ENCODE results near the gene SGSH. TPM values are rescaled to one million over a fixed set of nuclear protein-coding genes. Genes with fewer than 3 reads are reported as not detected.

Gene SGSH
- total RNA-seq, 1 experiment from 2014 or later = 42.8 TPM

DNA sequence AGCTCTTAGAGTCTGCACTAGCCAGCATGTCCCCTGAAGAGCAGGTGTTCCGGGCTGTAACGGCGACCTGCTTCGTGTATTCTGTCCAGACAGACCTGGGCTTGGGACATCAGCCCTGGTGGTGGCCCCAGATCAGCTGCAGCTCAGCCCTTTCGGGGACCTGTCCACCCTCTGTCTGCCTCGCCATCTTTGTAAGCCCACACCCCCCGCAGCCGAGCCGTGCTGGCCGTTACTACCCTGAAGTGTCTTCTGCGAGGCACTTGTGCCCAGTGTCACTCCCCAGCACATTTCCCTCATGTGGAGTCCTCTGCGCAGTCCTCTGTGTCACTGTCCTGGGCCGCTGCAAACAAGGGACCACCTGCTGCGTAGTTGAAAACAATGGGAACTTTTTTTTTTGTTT lies 39.9 kb downstream of the SGSH start:
- no peaks in the 10 kb centered on the region for H3K9me3 Mint-ChIP-seq (ENCODE audit: unreplicated experiment)
- Histone ChIP-seq H3K9me3 (no peaks in the 10 kb centered on the region), H3K4me3 (ENCODE audit: low read depth, low read length) (no peak overlapping the region), H3K27me3 (replicated peaks; ENCODE audit: control insufficient read depth, insufficient read depth, low read length) (no peaks in the 10 kb centered on the region), H3K36me3 (ENCODE audit: control insufficient read depth, insufficient read depth, low read length) (no peaks in the 10 kb centered on the region), H3K4me1 (peaks cover 5% of the 10 kb centered on the region)
- ChIA-PET CTCF (no interaction called here), POLR2A (no interaction called here)
- no peak overlapping the region for H3K4me3 Mint-ChIP-seq (ENCODE audit: unreplicated experiment)
- peaks cover 6% of the 10 kb centered on the region for H3K4me1 Mint-ChIP-seq (ENCODE audit: low read depth, unreplicated experiment)
- H3K36me3 Mint-ChIP-seq (ENCODE audit: insufficient read depth, unreplicated experiment) = peaks cover 4% of the 10 kb centered on the region
- no peak overlapping the region for H3K27ac Mint-ChIP-seq (ENCODE audit: unreplicated experiment)
- no peaks in the 10 kb centered on the region for H3K27me3 Mint-ChIP-seq (ENCODE audit: insufficient read depth, unreplicated experiment)
- TF ChIP-seq, protein P1, sequence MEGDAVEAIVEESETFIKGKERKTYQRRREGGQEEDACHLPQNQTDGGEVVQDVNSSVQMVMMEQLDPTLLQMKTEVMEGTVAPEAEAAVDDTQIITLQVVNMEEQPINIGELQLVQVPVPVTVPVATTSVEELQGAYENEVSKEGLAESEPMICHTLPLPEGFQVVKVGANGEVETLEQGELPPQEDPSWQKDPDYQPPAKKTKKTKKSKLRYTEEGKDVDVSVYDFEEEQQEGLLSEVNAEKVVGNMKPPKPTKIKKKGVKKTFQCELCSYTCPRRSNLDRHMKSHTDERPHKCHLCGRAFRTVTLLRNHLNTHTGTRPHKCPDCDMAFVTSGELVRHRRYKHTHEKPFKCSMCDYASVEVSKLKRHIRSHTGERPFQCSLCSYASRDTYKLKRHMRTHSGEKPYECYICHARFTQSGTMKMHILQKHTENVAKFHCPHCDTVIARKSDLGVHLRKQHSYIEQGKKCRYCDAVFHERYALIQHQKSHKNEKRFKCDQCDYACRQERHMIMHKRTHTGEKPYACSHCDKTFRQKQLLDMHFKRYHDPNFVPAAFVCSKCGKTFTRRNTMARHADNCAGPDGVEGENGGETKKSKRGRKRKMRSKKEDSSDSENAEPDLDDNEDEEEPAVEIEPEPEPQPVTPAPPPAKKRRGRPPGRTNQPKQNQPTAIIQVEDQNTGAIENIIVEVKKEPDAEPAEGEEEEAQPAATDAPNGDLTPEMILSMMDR (IDR thresholded peaks at IDR 0.05; ENCODE audit: insufficient read depth in 1 of 2, low read depth in 1 of 2, low read length in 1 of 2, severe bottlenecking in 1 of 2, unreplicated experiment in 1 of 2) = no peak
- no TSS peak for BruUV-seq (replicated peaks)
- no peak for DNase-seq
- intact Hi-C loops (cut with micrococcal nuclease; ENCODE audit: unreplicated experiment) = no loop called here

DNA sequence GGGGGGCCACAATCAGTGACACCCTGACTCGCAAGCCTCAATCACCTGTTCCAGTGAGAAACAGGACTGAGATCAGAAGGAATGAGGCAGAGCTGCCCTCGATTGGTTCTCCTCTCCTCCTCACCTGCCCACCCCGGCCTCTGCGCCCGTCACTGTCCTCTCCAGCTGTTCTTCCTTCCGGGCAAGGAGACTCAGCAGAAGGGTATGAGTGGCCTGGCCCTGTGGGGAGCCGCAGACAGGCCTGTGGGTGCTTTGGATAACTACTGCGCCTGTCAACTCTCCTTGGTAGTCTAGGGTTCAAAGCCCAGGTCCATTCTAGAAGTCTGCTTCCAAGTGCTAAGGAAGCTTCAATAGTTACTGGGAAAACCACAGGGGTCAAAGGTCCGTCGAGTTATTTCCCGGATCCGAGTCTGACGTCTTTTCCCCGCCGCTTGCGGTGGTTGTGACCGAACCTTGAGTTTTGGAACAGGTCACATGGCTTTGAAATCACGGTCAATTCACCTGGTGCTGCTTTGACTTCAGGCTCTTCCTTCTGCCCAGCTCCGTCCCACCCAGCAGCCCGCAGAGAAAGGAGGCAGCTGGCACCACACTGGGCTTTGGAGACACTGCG lies 42.0 kb downstream of the SGSH start:
- H3K36me3 ChIP-seq (ENCODE audit: control insufficient read depth, insufficient read depth, low read length) = no peaks in the 10 kb centered on the region
- no peaks in the 10 kb centered on the region for H3K9me3 ChIP-seq
- Mint-ChIP-seq H3K27ac (ENCODE audit: unreplicated experiment) (no peak overlapping the region), H3K4me3 (ENCODE audit: unreplicated experiment) (no peak overlapping the region), H3K36me3 (ENCODE audit: insufficient read depth, unreplicated experiment) (peaks cover 5% of the 10 kb centered on the region), H3K4me1 (ENCODE audit: low read depth, unreplicated experiment) (peaks cover 13% of the 10 kb centered on the region), H3K9me3 (ENCODE audit: unreplicated experiment) (no peaks in the 10 kb centered on the region), H3K27me3 (ENCODE audit: insufficient read depth, unreplicated experiment) (no peaks in the 10 kb centered on the region)
- intact Hi-C loops (cut with micrococcal nuclease; ENCODE audit: unreplicated experiment) = no loop called here
- POLR2A ChIA-PET = no interaction called here
- H3K4me1 ChIP-seq = peaks cover 9% of the 10 kb centered on the region
- CTCF ChIA-PET = interaction anchor here (0.6 kb wide), 1 partner anchor 144 kb away, joined by 7 read pairs; no protein-coding TSS in a partner anchor
- no peak for DNase-seq
- H3K4me3 ChIP-seq (ENCODE audit: low read depth, low read length) = no peak overlapping the region
- H3K27me3 ChIP-seq (replicated peaks; ENCODE audit: control insufficient read depth, insufficient read depth, low read length) = no peaks in the 10 kb centered on the region
- TF ChIP-seq, protein P1 (IDR thresholded peaks at IDR 0.05; ENCODE audit: insufficient read depth in 1 of 2, low read depth in 1 of 2, low read length in 1 of 2, severe bottlenecking in 1 of 2, unreplicated experiment in 1 of 2) = no peak
- no TSS peak for BruUV-seq (replicated peaks)

DNA sequence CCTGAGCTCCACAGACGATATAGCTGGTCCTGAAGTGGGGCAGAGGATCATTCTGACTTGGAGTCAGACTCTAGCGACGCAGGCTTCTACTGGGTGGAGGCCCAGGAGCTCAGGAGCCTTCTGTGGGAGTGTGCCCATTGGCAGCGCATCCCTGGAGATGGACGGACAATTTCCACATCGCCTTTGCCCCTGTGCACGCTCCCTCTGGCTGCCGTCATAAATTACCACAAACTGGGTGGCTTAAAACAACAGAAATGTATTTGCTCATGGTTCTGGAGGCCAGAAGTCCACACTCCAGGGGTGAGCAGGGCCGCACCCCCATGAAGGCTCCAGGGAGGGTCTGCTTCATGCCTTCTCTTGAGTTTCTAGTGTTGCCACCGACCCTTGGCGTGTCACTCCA lies 43.4 kb downstream of the SGSH start:
- DNase-seq = no peak
- H3K27me3 ChIP-seq (replicated peaks; ENCODE audit: control insufficient read depth, insufficient read depth, low read length) = no peaks in the 10 kb centered on the region
- ChIA-PET POLR2A (interaction anchor here (0.6 to 0.9 kb wide), 3 partner anchors 21 to 75 kb away, joined by 3 to 6 read pairs (median 3); partner anchors contain the start of gene GAA), CTCF (interaction anchor here (1.1 kb wide), 1 partner anchor 75 kb away, joined by 3 read pairs; the partner anchor contains the start of gene GAA)
- H3K36me3 Mint-ChIP-seq (ENCODE audit: insufficient read depth, unreplicated experiment) = peaks cover 5% of the 10 kb centered on the region
- BruUV-seq (replicated peaks) = no TSS peak
- peaks cover 9% of the 10 kb centered on the region for H3K4me1 ChIP-seq
- H3K27me3 Mint-ChIP-seq (ENCODE audit: insufficient read depth, unreplicated experiment) = no peaks in the 10 kb centered on the region
- no peaks in the 10 kb centered on the region for H3K36me3 ChIP-seq (ENCODE audit: control insufficient read depth, insufficient read depth, low read length)
- peaks cover 13% of the 10 kb centered on the region for H3K4me1 Mint-ChIP-seq (ENCODE audit: low read depth, unreplicated experiment)
- H3K9me3 Mint-ChIP-seq (ENCODE audit: unreplicated experiment) = no peaks in the 10 kb centered on the region
- H3K4me3 ChIP-seq (ENCODE audit: low read depth, low read length) = no peak overlapping the region
- H3K9me3 ChIP-seq = no peaks in the 10 kb centered on the region
- intact Hi-C loops (cut with micrococcal nuclease; ENCODE audit: unreplicated experiment) = no loop called here
- no peak overlapping the region for H3K4me3 Mint-ChIP-seq (ENCODE audit: unreplicated experiment)
- no peak overlapping the region for H3K27ac Mint-ChIP-seq (ENCODE audit: unreplicated experiment)
- TF ChIP-seq, protein P1 (IDR thresholded peaks at IDR 0.05; ENCODE audit: insufficient read depth in 1 of 2, low read depth in 1 of 2, low read length in 1 of 2, severe bottlenecking in 1 of 2, unreplicated experiment in 1 of 2) = no peak

Measured in Caco-2 (cell line).